HG02938 (cell line): Measurements from ENCODE around the gene CD7.
"Not testable (repeated sequence)": the region's sequence is repeated elsewhere in the genome, so short reads cannot be mapped to it uniquely, and the experiment has no call there.

Source experiments
- ATAC-seq: cut with Tn5 transposase; IDR thresholded peaks from one replicate; pipeline ENCODE4 v1.9.1; 2021; ENCODE audit warnings: mild to moderate bottlenecking, moderate library complexity; ENCODE audit not compliant: unreplicated experiment

The CD7 gene

GRCh38 chr17:82347994-82348393 is 30.6 kb upstream of the CD7 start:
- not testable (repeated sequence) for ATAC-seq

- no peak for ATAC-seq
Measured at GRCh38 chr17:82346342-82347300, 29.2 kb upstream of the CD7 start.

- ATAC-seq = no peak
Measured at GRCh38 chr17:82345151-82345976, 28.0 kb upstream of the CD7 start.

- no peak for ATAC-seq
Measured at GRCh38 chr17:82344175-82344907, 26.9 kb upstream of the CD7 start.

- no peak for ATAC-seq
Measured at GRCh38 chr17:82343560-82343959, 26.2 kb upstream of the CD7 start.

GRCh38 chr17:82342361-82343079 is 25.1 kb upstream of the CD7 start:
- ATAC-seq = no peak

- ATAC-seq = no peak
Measured at GRCh38 chr17:82339634-82340580, 22.5 kb upstream of the CD7 start.

GRCh38 chr17:82338858-82339633 is 21.6 kb upstream of the CD7 start:
- no peak for ATAC-seq

- no peak for ATAC-seq
Measured at GRCh38 chr17:82334622-82335394, 17.4 kb upstream of the CD7 start.

GRCh38 chr17:82334204-82334621 is 16.8 kb upstream of the CD7 start:
- ATAC-seq = no peak

- no peak for ATAC-seq
Measured at GRCh38 chr17:82333279-82334171, 16.1 kb upstream of the CD7 start, which contains the start of gene SECTM1. TSS of gene SECTM1 (minus strand) at chr17:82333766. CDS start at chr17:82327240, 6,526 bp downstream.

- ATAC-seq = no peak
Measured at GRCh38 chr17:82332669-82333278, 15.4 kb upstream of the CD7 start.

- ATAC-seq = no peak
Measured at GRCh38 chr17:82331345-82331939, 14.0 kb upstream of the CD7 start.

- ATAC-seq = no peak
Measured at GRCh38 chr17:82330322-82331239, 13.2 kb upstream of the CD7 start.
